IMR-90 (cell line): Measurements from ENCODE around the gene CSTF2T. TPM values are rescaled to one million over a fixed set of nuclear protein-coding genes. Genes with fewer than 3 reads are reported as not detected.

ENCODE experiments used
- ATAC-seq: fragments of 200-7000 bp; cut with Tn5 transposase; 2 replicates; pipeline ENCODE4 v1.9.1; 2020; ENCODE audit warnings: low read depth, mild to moderate bottlenecking, moderate library complexity
- BruUV-seq: library from RNA; stranded (reverse); fragments of 400-500 nt; replicated peaks from 2 replicates; lab custom pipeline; 2021; lab: Mats Ljungman, UMichigan
- CTCF ChIA-PET: fragments of 300-600 bp; formaldehyde crosslinking; extraction: SDS; loops from one replicate; lab custom pipeline; 2021; ENCODE audit warnings: antibody characterized with exemption; lab: Yijun Ruan, JAX
- POLR2A ChIA-PET: fragments of 300-600 bp; sonication (Branson Sonifier 250); formaldehyde crosslinking; loops from one replicate; lab custom pipeline; 2022; ENCODE audit warnings: antibody characterized with exemption; ENCODE audit not compliant: unreplicated experiment; lab: Charles Lee
- DNase-seq: peaks from one replicate; pipeline ENCODE4 v3.0.0; 2013
- H2AFZ ChIP-seq: replicated peaks from 2 replicates; pipeline ENCODE3; 2013; ENCODE audit warnings: low read length, mild to moderate bottlenecking; ENCODE audit not compliant: poor library complexity
- H2AK5ac ChIP-seq: 2 replicates; pipeline ENCODE4 v1.6.1; 2013; ENCODE audit warnings: low read depth, low read length, inconsistent platforms
- H2AK9ac ChIP-seq: replicated peaks from 2 replicates; pipeline ENCODE3; 2013; ENCODE audit warnings: mild to moderate bottlenecking, low read depth, low read length, moderate library complexity; ENCODE audit not compliant: poor library complexity
- H2BK120ac ChIP-seq: 2 replicates; pipeline ENCODE4 v1.6.1; 2013; ENCODE audit warnings: low read depth, low read length, inconsistent platforms
- H2BK15ac ChIP-seq: 3 replicates; pipeline ENCODE4 v1.6.1; 2013; ENCODE audit warnings: low read depth, low read length, inconsistent platforms
- H2BK20ac ChIP-seq: 2 replicates; pipeline ENCODE4 v1.6.1; 2013; ENCODE audit warnings: low read depth, mild to moderate bottlenecking, inconsistent platforms, low read length, moderate library complexity
- H2BK5ac ChIP-seq: 2 replicates; pipeline ENCODE4 v1.6.1; 2013; ENCODE audit warnings: mild to moderate bottlenecking, low read depth, low read length, inconsistent platforms; ENCODE audit not compliant: poor library complexity, severe bottlenecking
- H3K14ac ChIP-seq: replicated peaks from 2 replicates; pipeline ENCODE4 v1.6.1; 2013; ENCODE audit warnings: low read depth, low read length, inconsistent platforms
- H3K18ac ChIP-seq: 2 replicates; pipeline ENCODE4 v1.6.1; 2013; ENCODE audit warnings: low read depth, low read length, control low read depth
- H3K23ac ChIP-seq: 2 replicates; pipeline ENCODE4 v1.6.1; 2013; ENCODE audit warnings: low read depth, low read length, inconsistent platforms
- H3K27ac ChIP-seq: 2 replicates; pipeline ENCODE4 v1.5.1; 2013; ENCODE audit warnings: mild to moderate bottlenecking, control low read depth, low read length; ENCODE audit not compliant: insufficient read depth
- H3K27me3 ChIP-seq: 2 replicates; pipeline ENCODE4 v1.6.1; 2013; ENCODE audit warnings: low read length; ENCODE audit not compliant: control insufficient read depth, insufficient read depth
- H3K36me3 ChIP-seq: 2 replicates; pipeline ENCODE4 v1.6.1; 2013; ENCODE audit warnings: low read length, mixed read lengths; ENCODE audit not compliant: control insufficient read depth, insufficient read depth
- H3K4ac ChIP-seq: 2 replicates; pipeline ENCODE4 v1.6.1; 2013; ENCODE audit warnings: low read depth, low read length, inconsistent platforms
- H3K4me1 ChIP-seq: 2 replicates; pipeline ENCODE4 v1.6.1; 2013; ENCODE audit warnings: low read length, mixed read lengths; ENCODE audit not compliant: control insufficient read depth, insufficient read depth
- H3K4me2 ChIP-seq: 2 replicates; pipeline ENCODE4 v1.6.1; 2013; ENCODE audit warnings: low read depth, mild to moderate bottlenecking, control low read depth, low read length, moderate library complexity
- H3K4me3 ChIP-seq: 2 replicates; pipeline ENCODE4 v1.5.1; 2013; ENCODE audit warnings: low read depth, mild to moderate bottlenecking, control low read depth, low read length, moderate library complexity; ENCODE audit not compliant: insufficient read depth
- H3K56ac ChIP-seq: 2 replicates; pipeline ENCODE4 v1.6.1; 2013; ENCODE audit warnings: low read length, inconsistent platforms; ENCODE audit not compliant: insufficient read depth; ENCODE audit errors: extremely low read depth
- H3K79me1 ChIP-seq, 2 experiments: 2 replicates each; pipeline ENCODE4 v1.6.1; 2013; ENCODE audit warnings: low read length in 2 of 2, inconsistent platforms in 1 of 2, low read depth in 1 of 2
- H3K9ac ChIP-seq: 2 replicates; pipeline ENCODE4 v1.6.1; 2013; ENCODE audit warnings: low read depth, low read length, control low read depth
- H3K9me1 ChIP-seq: 2 replicates; pipeline ENCODE4 v1.6.1; 2013; ENCODE audit warnings: low read length, inconsistent platforms; ENCODE audit not compliant: insufficient read depth
- H3K9me3 ChIP-seq: 2 replicates; pipeline ENCODE4 v1.6.1; 2013; ENCODE audit warnings: low read length; ENCODE audit not compliant: control insufficient read depth, insufficient read depth
- H4K20me1 ChIP-seq: 2 replicates; pipeline ENCODE4 v1.6.1; 2013; ENCODE audit warnings: low read length, inconsistent platforms; ENCODE audit not compliant: insufficient read depth
- H4K5ac ChIP-seq: 2 replicates; pipeline ENCODE4 v1.6.1; 2013; ENCODE audit warnings: mild to moderate bottlenecking, low read depth, low read length, control low read depth
- H4K8ac ChIP-seq, 2 experiments: 2 replicates each; pipeline ENCODE4 v1.6.1; 2013; ENCODE audit warnings: low read depth in 2 of 2, low read length in 2 of 2, control low read depth in 1 of 2, inconsistent platforms in 1 of 2
- H4K91ac ChIP-seq: 2 replicates; pipeline ENCODE4 v1.6.1; 2013; ENCODE audit warnings: low read depth, low read length, inconsistent platforms; ENCODE audit not compliant: insufficient read depth
- BHLHE40 ChIP-seq: fragments of 150-350 bp; IDR thresholded peaks from 2 replicates; pipeline ENCODE4 v1.6.1; 2016; ENCODE audit warnings: mild to moderate bottlenecking, low read depth, low read length
- CEBPB ChIP-seq: IDR thresholded peaks from 2 replicates; pipeline ENCODE4 v1.6.1; 2012; ENCODE audit warnings: low read depth, low read length, improper control_type of control experiment
- CHD1 ChIP-seq: IDR thresholded peaks from 2 replicates; pipeline ENCODE4 v1.6.1; 2012; ENCODE audit warnings: low read depth, low read length, improper control_type of control experiment
- FOS ChIP-seq: fragments of 150-350 bp; IDR thresholded peaks from 2 replicates; pipeline ENCODE4 v1.6.1; 2016; ENCODE audit warnings: low read depth, low read length
- MAFK ChIP-seq: IDR thresholded peaks from 2 replicates; pipeline ENCODE4 v1.6.1; 2012; ENCODE audit warnings: low read depth, low read length, improper control_type of control experiment
- MAZ ChIP-seq: IDR thresholded peaks from 2 replicates; pipeline ENCODE4 v1.6.1; 2012; ENCODE audit warnings: low read depth, mild to moderate bottlenecking, low read length, improper control_type of control experiment, moderate library complexity, borderline replicate concordance
- MXI1 ChIP-seq: IDR thresholded peaks from 2 replicates; pipeline ENCODE4 v1.6.1; 2012; ENCODE audit warnings: low read depth, mild to moderate bottlenecking, low read length, moderate library complexity, borderline replicate concordance
- NFE2L2 ChIP-seq: fragments of 150-350 bp; IDR thresholded peaks from 2 replicates; pipeline ENCODE4 v1.6.1; 2016; ENCODE audit warnings: low read depth, mild to moderate bottlenecking, low read length
- POLR2A ChIP-seq: IDR thresholded peaks from 2 replicates; pipeline ENCODE4 v1.6.1; 2012; ENCODE audit warnings: mild to moderate bottlenecking, low read depth, low read length
- RAD21 ChIP-seq: IDR thresholded peaks from 2 replicates; pipeline ENCODE4 v1.6.1; 2012; ENCODE audit warnings: low read length, improper control_type of control experiment
- RCOR1 ChIP-seq: IDR thresholded peaks from 2 replicates; pipeline ENCODE4 v1.6.1; 2012; ENCODE audit warnings: mild to moderate bottlenecking, low read length, improper control_type of control experiment; ENCODE audit not compliant: insufficient replicate concordance
- RFX5 ChIP-seq: IDR thresholded peaks from 2 replicates; pipeline ENCODE4 v1.8.0; 2012; ENCODE audit warnings: low read depth, mild to moderate bottlenecking, low read length, moderate library complexity
- SMC3 ChIP-seq: fragments of 150-350 bp; IDR thresholded peaks from 2 replicates; pipeline ENCODE4 v1.6.1; 2016; ENCODE audit warnings: low read depth, mild to moderate bottlenecking, antibody characterized with exemption, low read length, moderate library complexity
- dilution Hi-C: fragments of 300-500 bp; cut with HindIII; formaldehyde crosslinking; loops from one replicate; pipeline ENCODE4 v1.14.3; 2018; ENCODE audit warnings: low sequenced_read_pairs; ENCODE audit not compliant: unreplicated experiment
- in situ Hi-C: fragments of 300-500 bp; cut with MboI; formaldehyde crosslinking; loops from 3 replicates; pipeline ENCODE4 v1.14.3; 2019; ENCODE audit warnings: low sequenced_read_pairs, inconsistent platforms, mixed read lengths
- intact Hi-C: fragments of 100-400 bp; cut with micrococcal nuclease; formaldehyde crosslinking; loops from 2 replicates; pipeline ENCODE4 v1.10.0; 2022
- polyA plus RNA-seq, 3 experiments: library from polyadenylated mRNA; depleted of rRNA; stranded (reverse); fragments of >200 nt; gene quantifications; 2 replicates each; pipeline ENCODE4 v1.2.3, GENCODE V29; 2012; ENCODE audit warnings: low replicate concordance in 1 of 3
- total RNA-seq: library from RNA; depleted of rRNA; stranded (reverse); fragments of >200 nt; gene quantifications from 2 replicates; pipeline ENCODE4 v1.2.3, GENCODE V29; 2012
- TF ChIP-seq, protein P1 (sequence below): conservative IDR thresholded peaks from 2 replicates; pipeline ENCODE4 v1.5.1; 2012; ENCODE audit warnings: mild to moderate bottlenecking, low read depth, low read length, improper control_type of control experiment
- TF ChIP-seq, protein P2 (sequence below): fragments of 150-350 bp; IDR thresholded peaks from 2 replicates; pipeline ENCODE4 v1.6.1; 2016; ENCODE audit warnings: low read depth, mild to moderate bottlenecking, low read length, moderate library complexity, borderline replicate concordance
- TF ChIP-seq, protein P3 (sequence below): fragments of 150-350 bp; IDR thresholded peaks from 2 replicates; pipeline ENCODE4 v1.6.1; 2017; ENCODE audit warnings: mild to moderate bottlenecking, antibody characterized with exemption, low read length, low read depth

The CSTF2T gene
- total and polyA plus RNA-seq, 2 of the 4 experiments (the other 2 are of a cell fraction): 7.2 to 18.6 TPM

DNA sequence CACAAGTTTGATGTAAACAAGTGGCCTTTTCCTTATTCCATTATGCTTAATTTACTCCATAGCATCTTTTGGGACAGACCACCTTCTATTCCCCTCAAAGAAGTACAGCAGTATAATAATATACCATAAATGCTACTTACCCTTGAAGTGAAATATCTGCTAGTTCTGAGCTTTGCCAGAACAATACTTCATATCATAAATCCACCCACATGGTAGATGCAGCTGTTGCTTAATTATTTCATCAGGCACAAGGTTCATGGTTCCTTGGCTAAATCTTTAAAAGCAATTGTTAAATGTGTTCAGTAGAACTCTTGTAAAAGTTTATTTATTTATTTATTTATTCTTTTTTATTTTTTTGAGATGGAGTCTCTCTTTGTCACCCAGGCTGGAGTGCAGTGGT is 32.9 kb downstream of the CSTF2T start:
- H3K36me3 ChIP-seq: no peaks in the 10 kb centered on the region
- H3K27ac ChIP-seq: no peak overlapping the region
- BruUV-seq: no TSS peak
- H3K56ac ChIP-seq: no peak overlapping the region
- no peak overlapping the region for H2AK5ac ChIP-seq
- H3K14ac ChIP-seq: no peak overlapping the region
- no peaks in the 10 kb centered on the region for H3K9me1 ChIP-seq
- H3K9me3 ChIP-seq: no peaks in the 10 kb centered on the region
- H3K18ac ChIP-seq: no peak overlapping the region
- H3K4me3 ChIP-seq: no peak overlapping the region
- no peak overlapping the region for H2BK20ac ChIP-seq
- H4K8ac ChIP-seq: no peak overlapping the region
- H2BK5ac ChIP-seq: no peak overlapping the region
- no peaks in the 10 kb centered on the region; a peak in 1 of 4 replicates for H3K79me1 ChIP-seq
- no peak overlapping the region for H4K91ac ChIP-seq
- in situ Hi-C loops (no loop called here), dilution Hi-C loops (no loop called here), intact Hi-C loops (no loop called here)
- no peaks in the 10 kb centered on the region for H3K4me1 ChIP-seq
- no peak overlapping the region for H2AFZ ChIP-seq
- TF ChIP-seq CHD1: no peak
- TF ChIP-seq RFX5: no peak
- no peak for TF ChIP-seq BHLHE40
- no peak for TF ChIP-seq MAZ
- no peak for TF ChIP-seq RCOR1
- TF ChIP-seq, protein P1, sequence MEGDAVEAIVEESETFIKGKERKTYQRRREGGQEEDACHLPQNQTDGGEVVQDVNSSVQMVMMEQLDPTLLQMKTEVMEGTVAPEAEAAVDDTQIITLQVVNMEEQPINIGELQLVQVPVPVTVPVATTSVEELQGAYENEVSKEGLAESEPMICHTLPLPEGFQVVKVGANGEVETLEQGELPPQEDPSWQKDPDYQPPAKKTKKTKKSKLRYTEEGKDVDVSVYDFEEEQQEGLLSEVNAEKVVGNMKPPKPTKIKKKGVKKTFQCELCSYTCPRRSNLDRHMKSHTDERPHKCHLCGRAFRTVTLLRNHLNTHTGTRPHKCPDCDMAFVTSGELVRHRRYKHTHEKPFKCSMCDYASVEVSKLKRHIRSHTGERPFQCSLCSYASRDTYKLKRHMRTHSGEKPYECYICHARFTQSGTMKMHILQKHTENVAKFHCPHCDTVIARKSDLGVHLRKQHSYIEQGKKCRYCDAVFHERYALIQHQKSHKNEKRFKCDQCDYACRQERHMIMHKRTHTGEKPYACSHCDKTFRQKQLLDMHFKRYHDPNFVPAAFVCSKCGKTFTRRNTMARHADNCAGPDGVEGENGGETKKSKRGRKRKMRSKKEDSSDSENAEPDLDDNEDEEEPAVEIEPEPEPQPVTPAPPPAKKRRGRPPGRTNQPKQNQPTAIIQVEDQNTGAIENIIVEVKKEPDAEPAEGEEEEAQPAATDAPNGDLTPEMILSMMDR: no peak
- TF ChIP-seq RAD21: no peak
- TF ChIP-seq FOS: no peak
- TF ChIP-seq, protein P2, sequence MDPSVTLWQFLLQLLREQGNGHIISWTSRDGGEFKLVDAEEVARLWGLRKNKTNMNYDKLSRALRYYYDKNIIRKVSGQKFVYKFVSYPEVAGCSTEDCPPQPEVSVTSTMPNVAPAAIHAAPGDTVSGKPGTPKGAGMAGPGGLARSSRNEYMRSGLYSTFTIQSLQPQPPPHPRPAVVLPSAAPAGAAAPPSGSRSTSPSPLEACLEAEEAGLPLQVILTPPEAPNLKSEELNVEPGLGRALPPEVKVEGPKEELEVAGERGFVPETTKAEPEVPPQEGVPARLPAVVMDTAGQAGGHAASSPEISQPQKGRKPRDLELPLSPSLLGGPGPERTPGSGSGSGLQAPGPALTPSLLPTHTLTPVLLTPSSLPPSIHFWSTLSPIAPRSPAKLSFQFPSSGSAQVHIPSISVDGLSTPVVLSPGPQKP: no peak
- no peak for TF ChIP-seq MXI1
- TF ChIP-seq NFE2L2: no peak
- TF ChIP-seq POLR2A: no peak
- TF ChIP-seq, protein P3, sequence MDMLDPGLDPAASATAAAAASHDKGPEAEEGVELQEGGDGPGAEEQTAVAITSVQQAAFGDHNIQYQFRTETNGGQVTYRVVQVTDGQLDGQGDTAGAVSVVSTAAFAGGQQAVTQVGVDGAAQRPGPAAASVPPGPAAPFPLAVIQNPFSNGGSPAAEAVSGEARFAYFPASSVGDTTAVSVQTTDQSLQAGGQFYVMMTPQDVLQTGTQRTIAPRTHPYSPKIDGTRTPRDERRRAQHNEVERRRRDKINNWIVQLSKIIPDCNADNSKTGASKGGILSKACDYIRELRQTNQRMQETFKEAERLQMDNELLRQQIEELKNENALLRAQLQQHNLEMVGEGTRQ: no peak
- no peak for TF ChIP-seq MAFK
- TF ChIP-seq SMC3: no peak
- TF ChIP-seq CEBPB: no peak
- no peak overlapping the region for H3K4ac ChIP-seq
- H3K27me3 ChIP-seq: no peaks in the 10 kb centered on the region
- DNase-seq: no peak
- no peak overlapping the region for H2BK120ac ChIP-seq
- no peak overlapping the region for H3K23ac ChIP-seq
- H4K5ac ChIP-seq: no peak overlapping the region
- no peaks in the 10 kb centered on the region for H4K20me1 ChIP-seq
- ChIA-PET CTCF (no interaction called here), POLR2A (no interaction called here)
- H3K9ac ChIP-seq: no peak overlapping the region
- no peak for ATAC-seq
- H2AK9ac ChIP-seq: no peak overlapping the region
- H2BK15ac ChIP-seq: no peak overlapping the region
- H3K4me2 ChIP-seq: no peak overlapping the region
